HG03521 (cell line): ENCODE measurements around the gene EHBP1.
"Not testable (repeated sequence)": the region's sequence is repeated elsewhere in the genome, so short reads cannot be mapped to it uniquely, and the experiment has no call there.

Experiments used
- ATAC-seq: cut with Tn5 transposase; IDR thresholded peaks from one replicate; pipeline ENCODE4 v1.9.1; 2021; ENCODE audit warnings: mild to moderate bottlenecking, moderate library complexity; ENCODE audit not compliant: unreplicated experiment

EHBP1 gene

DNA sequence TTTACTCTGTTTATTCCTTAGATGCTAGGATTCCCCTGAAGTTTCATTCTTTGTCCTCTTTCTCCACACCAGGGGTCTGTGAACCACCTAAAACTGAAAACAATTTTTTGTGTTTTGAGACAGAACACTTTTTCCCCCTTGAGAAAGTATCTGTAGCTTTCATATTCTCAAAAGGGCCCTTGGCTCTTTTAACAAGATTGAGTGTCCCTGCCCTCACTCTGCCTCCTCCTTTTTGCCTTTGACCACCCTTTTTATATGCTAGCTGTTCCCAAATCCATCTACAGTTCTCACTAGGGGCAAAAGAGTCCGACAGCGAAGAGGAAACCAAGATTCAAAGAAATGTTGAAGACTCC lies 883 bp upstream of the EHBP1 start:
- ATAC-seq = no peak

DNA sequence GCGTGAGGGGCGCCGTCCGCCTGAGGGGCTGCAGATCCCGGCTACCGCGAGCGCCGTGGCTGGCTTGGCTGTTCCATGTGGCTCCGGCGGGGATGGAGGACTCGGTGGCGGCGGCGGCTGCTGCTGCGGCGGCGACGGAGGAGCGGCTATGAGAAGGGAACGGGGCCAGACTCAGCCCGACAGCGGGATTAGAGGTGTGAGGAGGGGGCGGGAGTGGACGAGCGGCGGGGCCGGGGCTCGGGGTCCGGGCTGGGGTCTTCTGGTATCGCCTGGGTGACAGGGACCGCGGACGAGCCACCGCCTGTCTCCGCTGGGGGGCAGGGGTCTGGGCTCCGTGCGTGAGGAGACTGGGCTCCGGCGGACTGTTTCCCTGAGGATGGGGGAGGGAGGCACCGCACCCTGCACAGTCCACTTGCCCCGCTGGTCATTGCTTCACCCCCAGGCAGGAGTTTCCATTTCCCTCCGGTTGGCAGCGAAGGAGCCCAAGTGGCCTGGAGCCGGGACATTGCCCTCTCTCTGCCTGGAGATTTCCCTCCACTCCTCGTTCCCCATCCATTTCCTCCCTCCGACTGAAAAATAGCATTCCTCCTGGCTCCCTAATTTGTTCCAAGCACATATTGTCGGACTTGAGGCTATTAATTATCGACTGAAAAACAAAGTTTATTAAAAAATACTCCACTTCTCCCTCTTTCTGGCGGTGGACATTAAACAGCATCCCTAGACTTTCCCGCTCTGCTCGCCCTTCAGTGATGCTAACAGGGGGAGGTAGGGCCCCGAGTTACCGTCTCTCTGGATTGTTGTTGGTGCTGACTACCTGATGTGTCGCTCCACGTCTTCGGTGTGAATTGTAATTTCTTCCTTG lies 577 bp downstream of the EHBP1 start:
- ATAC-seq = peak; percentile 0

DNA sequence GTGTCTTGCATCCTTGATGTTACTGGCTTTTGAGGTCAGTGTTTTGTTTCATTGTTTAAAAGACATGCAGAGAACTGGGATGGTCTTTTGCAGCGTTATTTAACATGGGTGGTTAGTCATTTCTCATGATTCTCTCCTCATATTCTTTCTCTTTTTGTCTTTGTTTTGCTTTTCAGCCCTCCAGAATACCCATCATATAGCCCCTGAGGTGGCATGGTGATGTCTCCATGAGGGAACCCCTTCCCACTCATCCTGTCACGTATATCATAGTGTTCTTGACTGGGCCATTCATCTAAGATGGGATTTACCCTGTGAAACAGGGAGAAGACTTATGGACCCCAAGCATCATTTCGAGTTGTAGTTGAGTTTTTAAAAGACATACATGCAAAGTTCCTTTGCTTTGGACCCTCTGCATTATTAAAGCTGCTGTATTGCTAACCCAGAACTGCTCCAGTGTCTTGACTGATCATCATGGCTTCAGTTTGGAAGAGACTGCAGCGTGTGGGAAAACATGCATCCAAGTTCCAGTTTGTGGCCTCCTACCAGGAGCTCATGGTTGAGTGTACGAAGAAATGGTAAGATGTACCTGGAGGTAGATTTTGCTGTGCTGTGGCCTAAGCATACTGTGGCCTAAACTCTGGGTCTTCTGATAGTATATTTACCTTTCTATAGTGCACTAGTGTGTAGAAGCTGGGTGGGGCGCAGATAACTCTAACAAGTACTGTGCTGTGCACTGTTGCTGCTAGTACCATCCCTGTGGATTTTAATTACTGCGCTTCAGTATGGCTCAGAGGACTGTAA lies 1.4 kb downstream of the EHBP1 start:
- ATAC-seq = no peak

DNA sequence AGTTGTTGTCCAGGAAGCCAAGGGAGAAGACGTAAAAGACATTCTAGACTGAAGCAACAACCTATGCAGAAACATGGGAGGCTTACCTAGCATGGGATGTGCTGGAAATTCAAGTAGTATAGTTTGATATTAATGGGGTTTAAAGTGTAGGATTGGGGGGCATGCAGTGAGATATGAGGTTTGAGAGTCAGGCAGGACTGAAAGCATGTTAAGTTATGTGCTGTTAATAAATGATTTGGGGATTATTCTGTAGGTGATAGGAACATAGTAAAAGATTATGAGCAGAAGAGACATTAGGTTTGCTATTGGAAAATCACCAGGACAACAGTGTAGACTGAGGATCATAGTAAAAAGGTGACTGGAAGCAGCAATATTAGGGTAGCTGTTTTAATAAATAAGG lies 3.2 kb downstream of the EHBP1 start:
- ATAC-seq = no peak

DNA sequence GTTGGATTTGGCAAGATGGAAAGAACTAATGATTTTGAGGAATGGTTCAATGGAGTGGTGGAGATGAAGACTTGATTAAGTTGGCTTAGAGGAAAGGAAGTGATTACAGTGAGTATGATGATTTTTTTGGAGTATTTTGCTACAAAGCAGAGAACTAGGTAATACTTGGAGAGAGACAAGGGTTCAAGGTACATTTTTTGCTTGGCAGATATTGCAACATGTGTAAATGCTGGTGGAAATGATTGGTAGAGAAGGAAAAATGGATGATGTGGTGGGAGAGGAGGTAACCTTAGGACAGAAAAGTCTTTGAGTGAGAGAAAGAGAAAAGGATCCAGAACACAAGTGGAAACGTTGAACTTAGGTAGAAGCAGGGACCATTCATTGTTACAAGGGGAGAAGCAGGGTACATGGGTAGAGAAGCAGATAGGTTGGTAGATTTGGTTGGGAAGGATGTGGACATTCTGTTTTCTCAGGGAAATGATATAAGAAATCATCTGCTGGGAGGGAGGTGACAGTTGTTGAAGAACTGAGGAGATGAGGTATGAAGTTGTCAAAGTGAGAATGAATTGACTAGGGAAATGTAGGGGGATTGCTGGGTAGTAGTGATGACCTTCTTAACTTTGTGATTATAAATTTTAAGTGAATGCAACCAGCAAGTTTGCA lies 6.5 kb downstream of the EHBP1 start:
- no peak for ATAC-seq

DNA sequence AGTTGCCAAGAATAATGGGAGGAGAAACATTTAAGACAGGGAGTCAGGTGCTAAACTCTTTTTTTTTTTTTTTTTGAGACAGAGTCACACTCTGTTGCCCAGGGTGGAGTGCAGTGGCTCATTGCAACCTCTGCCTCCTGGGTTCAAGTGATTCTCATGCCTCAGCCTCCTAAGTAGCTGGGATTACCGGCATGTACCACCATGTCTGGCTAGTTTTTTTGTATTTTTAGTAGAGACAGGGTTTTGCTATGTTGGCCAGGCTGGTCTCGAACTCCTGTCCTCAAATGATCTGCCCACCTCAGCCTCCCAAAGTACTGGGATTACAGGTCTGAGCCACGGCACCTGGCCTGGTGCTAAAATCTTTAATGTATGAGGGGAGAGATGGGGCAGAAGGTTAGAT lies 7.7 kb downstream of the EHBP1 start:
- not testable (repeated sequence) for ATAC-seq

DNA sequence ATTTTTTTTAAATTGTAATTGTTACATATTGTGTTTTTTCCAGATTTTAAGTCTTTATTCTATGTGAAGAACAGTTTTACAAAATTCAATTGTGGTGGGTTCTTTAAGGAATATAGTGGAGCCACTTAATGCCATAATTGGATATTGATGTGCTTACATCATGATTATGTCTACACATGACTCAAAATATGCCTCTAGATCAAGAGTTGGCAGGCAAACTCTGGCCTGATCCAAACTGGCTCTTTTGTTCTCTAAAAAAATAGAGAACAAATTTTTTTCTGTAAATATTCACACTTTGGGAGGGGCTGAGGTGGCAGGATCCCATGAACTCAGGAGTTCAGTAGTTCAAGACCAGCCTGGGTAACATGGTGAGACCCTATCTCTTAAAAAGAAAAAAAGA lies 8.3 kb downstream of the EHBP1 start:
- no peak for ATAC-seq

DNA sequence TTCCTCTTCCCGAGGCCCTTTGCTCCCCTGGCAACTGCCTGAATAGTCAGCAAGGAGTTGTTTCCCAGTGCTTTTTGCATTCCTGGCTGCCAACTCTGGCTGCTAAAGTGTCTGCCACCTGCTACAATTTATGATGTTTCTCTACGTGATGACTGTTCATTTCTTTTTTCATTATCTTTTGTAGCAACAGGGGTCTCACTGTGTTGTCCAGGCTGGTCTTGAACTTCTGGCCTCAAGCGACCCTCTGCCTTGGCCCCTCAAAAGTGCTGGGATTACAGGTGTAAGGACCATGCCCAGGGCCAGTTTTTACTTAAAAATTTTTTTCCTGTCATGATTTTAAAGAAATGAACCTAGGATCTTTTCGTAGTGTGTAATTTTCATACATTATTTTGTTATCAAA lies 11.3 kb downstream of the EHBP1 start:
- no peak for ATAC-seq

DNA sequence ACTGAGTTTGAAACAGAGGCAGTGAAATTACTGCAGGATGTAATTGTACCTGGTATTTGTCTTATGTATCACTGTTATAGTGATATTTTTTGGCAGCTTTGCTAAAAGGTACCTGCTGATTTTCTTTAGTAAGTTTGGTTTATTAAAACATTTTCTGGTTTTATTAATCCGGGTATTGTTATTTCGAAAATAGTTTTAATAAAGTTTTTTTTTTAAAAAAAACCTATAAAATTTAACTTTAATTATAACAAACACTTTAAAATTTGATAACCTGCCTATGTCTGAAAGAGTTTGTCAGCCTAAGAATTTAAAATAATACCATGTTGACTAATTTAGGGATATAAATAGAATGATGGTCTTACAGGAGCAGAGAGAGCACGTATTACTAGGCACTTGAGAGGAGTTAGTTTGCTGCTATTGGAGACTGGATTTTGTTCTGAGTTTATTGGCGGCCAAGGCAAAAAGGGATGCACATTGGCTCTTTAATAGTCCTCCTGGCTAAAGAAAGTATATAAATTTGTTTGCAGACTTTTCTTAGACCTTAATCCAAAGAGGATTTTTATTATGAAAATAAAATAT lies 12.1 kb downstream of the EHBP1 start:
- no peak for ATAC-seq

DNA sequence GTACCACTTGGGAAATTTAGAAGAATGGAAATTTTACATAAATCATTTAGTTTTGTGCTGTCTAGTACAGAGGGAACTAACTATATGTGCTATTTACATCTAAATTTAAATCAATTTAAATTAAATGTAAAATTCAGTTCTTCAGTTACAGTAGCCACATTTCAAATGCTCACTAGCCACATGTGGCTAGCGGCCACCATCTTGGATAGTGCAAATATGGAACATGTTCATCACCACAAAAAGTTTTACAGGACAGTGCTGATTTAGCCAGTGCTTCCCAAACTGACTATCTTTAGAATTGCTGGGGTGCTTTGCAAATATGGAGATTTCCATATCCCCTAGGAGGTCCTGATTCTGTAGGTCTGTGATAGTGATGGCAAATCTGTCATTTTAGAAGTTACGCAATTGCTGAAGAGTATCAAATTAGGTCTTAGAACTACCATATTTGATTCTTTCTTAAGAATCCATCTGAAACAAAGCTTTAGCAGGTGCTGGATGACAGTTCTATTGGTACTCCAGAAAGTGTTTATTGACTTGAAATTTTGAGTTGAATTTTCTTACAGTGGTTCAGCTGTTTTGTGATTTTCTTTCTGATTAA lies 12.8 kb downstream of the EHBP1 start:
- ATAC-seq = no peak

DNA sequence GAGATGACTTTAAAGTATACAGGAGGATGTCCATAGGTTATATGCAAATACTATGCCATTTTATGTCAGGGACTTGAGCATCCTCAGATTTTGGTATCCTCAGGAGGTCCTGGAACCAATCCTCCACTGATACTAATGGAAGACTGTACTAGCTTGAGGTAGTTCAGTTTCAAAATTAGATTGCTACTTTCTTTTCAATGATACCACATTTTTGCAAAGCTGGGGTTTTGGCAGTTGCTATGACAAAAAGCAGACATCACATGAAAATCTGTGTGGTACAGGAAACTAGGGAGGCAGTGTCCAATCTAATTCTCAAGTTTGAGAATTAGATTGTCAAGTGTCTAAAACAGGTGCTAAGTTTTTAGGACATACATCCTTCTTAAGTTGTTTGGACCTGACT lies 14.2 kb downstream of the EHBP1 start:
- no peak for ATAC-seq

DNA sequence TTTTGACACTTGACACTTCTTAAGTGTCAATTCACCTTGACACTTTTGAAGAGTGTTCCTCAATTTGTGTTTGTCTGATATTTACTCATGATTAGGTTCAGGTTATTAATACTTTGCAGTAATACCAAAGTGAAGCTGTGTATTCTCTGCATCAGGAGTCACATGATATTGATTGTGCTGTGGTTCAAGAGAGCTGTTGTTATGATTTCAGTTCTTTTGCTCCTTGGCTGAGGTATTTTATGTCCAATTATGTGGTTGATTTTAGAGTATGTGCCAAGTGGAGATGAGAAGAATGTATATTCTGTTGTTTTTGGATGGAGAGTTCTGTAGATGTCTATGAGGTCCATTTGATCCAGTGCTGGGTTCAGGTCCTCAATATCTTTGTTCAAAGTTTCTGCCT lies 17.2 kb downstream of the EHBP1 start:
- no peak for ATAC-seq

DNA sequence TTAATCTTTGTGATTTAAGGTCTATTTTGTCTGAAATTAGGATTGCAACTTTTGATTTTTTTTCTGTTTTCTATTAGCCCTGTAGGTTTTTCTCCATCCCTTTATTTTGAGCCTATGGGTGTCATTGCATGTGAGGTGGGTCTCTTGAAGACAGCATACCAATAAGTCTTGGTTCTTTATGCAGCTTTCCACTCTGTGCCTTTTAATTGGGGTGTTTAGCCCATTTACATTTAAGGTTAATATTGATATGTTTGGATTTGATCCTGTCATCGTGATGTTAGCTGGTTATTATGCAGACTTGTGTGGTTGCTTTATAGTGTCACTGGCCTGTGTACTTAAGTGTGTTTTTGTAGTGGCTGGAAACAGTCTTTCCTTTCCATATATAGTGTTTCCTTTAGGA lies 17.7 kb downstream of the EHBP1 start:
- ATAC-seq = no peak

DNA sequence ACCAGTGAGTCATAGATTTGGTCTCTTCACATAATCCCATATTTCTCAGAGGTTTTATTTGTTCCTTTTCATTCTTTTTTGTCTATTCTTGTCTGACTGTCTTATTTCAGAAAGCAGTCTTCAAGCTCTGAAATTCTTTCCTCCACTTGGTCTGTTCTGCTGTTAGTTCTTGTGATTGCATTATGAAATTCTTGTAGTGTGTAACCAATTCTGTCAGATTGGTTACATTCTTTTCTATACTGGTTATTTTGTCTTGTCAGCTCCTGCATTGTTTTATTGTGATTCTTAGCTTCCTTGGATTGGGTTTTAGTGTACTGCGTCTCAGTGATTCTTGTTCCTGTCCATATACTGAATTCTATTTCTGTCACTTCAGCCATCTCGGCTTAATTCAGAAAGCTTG lies 18.6 kb downstream of the EHBP1 start:
- no peak for ATAC-seq

DNA sequence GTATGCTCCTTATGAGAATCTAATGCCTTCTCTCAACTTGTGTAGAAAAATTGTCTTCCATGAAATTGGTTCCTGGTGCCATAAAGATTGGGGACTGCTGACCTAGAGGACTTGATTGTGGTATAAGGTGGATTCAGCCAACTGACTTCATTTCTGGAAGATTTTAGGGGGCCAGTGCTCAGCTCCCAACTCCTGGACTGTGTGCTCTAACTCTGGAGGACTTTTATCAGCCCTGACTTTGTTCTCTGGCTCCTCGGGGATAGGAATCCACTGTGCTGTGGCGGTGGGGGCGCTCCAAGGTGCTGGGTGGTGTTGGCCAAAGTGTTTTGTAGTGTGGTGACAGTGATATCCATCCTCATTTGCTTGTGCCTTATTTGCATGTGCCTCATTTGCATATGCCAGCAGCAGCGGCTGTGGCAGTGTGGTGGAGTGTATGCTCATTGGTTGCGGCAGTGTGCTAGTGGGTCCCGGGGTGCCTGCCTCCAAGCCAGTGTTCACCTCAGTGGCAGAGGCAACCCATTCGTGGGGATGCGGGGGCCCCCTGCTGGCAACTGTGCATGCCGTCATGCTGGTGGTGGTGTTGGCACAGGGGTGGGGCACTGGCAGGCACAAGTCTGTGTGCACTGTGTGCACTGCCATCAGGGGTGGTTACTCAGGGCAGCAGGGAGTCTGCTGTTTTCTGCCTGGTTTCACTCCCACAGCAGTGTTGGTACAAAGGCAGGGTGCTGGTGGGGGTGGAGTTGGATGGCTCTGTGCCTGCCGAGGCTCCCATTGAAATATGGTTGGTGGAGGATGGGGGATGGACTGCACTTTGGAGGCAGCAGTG lies 19.6 kb downstream of the EHBP1 start:
- no peak for ATAC-seq

DNA sequence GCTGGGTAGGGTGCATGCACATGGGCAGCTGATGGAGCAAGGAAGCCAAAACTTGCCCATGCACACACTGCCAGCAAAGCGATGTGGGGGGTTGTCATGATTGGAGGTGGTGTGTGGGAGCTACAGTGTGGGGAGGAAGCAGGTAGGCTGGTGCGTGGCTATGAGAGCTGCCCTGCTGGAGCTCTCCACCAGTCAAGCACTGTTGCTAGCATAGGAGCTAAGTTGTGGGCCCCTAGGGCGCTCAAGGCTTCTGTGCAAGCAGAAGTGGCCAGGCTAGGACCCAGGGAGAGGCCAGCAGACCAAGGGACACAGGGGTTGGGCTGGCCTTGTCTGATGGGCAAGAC lies 20.2 kb downstream of the EHBP1 start:
- no peak for ATAC-seq

DNA sequence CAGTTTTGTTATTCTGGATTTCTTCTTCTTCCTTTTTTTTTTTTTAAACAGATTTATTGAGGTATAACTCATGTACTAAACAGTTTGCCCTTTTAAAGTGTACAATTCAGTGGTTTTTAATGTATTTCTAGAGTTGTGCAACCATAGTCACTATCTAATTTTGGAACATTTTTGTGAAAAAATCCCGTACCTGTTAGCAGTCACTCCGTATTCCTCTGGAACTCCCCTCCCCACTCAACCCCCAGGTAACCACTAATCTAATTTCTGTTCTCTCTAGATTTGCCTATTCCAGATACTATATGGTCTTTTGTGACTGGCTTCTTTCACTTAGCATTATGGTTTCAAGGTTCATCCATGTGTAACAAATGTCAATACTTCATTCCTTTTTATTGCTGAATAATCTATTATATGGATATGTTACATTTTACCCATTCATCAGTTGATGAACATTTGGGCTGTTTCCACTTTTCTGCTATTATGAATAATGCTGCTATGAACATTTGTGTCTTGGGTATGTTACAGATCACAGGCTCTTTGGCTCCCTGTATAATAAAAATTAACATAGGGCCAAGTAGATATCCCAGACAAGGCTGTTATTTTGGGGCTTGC lies 21.9 kb downstream of the EHBP1 start:
- no peak for ATAC-seq

DNA sequence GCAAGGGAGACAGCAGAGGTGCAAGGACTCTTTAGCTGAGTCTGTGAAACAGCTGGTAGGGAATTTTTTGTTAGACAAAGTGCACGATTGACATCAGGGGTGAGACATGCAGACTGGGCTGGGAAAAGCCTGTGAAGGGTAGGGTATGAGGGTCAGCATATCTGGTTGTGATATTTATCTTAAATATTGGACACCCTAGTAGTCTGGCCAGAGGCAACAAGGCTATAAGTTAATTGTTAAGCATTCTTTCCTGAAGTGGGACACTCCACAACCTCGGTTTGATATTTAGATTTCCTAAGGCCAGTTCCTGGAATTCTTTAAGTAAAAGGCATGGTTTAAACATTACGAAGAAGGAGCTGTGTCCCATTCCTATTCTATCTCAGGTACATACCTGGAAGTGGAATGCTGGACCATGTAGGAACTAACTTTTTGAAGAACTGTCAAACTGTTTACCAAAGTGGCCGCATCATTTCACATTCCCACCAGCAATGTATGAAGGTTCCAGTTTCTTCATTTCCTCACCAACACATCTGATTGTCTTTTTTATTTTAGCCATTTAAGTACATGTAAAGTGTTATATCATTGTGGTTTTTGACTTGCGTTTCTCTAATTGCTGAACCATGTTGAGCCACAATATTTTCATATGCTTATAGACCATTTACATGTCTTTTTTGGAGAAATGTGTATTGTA lies 22.5 kb downstream of the EHBP1 start:
- no peak for ATAC-seq

DNA sequence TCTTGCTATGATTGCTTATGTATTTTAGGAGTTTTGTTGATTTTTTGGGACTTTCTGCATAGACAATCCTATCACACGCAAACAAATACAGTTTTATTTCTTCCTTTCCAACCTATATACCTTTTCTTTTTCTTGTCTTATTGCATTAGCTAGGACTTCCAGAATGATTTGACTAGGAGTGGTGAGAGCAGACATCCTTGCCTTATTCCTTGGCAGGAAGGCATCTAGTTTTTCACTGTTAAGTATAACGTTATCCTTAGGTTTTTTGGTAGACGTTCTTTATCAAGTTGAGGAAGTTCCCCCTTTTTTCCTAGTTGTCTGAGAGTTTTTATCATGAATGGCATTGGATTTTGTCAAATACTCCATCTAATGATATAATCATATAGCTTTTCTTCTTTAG lies 25.8 kb downstream of the EHBP1 start:
- ATAC-seq = no peak
